ENCODE data around the gene NOSTRIN.
"Not testable (repeated sequence)": the region's sequence is repeated elsewhere in the genome, so short reads cannot be mapped to it uniquely, and the experiment has no call there.

Gene NOSTRIN

GRCh38 chr2:168819829-168820489 is 17.5 kb downstream of the NOSTRIN start:
- peak; percentile 69 for DNase-seq

GRCh38 chr2:168821577-168821976 is 19.1 kb downstream of the NOSTRIN start:
- no peak for DNase-seq

GRCh38 chr2:168821992-168822391 is 19.6 kb downstream of the NOSTRIN start:
- DNase-seq: no peak

- no peak for DNase-seq
These were observed 22.7 kb downstream of the NOSTRIN start for GRCh38 chr2:168825126-168825525.

GRCh38 chr2:168830958-168831357 is 28.5 kb downstream of the NOSTRIN start:
- DNase-seq: no peak

- no peak for DNase-seq
These were observed 29.2 kb downstream of the NOSTRIN start for GRCh38 chr2:168831662-168832061.

- no peak for DNase-seq
These were observed 33.5 kb downstream of the NOSTRIN start for GRCh38 chr2:168835969-168836368.

GRCh38 chr2:168841445-168841844 is 39.0 kb downstream of the NOSTRIN start:
- no peak for DNase-seq

GRCh38 chr2:168843253-168843652 is 40.8 kb downstream of the NOSTRIN start:
- DNase-seq: no peak

- DNase-seq: no peak
These were observed 45.8 kb downstream of the NOSTRIN start for GRCh38 chr2:168848225-168848624.

GRCh38 chr2:168849610-168850009 is 47.2 kb downstream of the NOSTRIN start:
- no peak for DNase-seq

GRCh38 chr2:168850846-168851245 is 48.4 kb downstream of the NOSTRIN start:
- DNase-seq: no peak

GRCh38 chr2:168851674-168852320 is 49.4 kb downstream of the NOSTRIN start:
- no peak for DNase-seq

GRCh38 chr2:168852481-168852880 is 50.0 kb downstream of the NOSTRIN start:
- no peak for DNase-seq

GRCh38 chr2:168853471-168853870 is 51.0 kb downstream of the NOSTRIN start:
- DNase-seq: no peak

GRCh38 chr2:168854651-168855050 is 52.2 kb downstream of the NOSTRIN start:
- DNase-seq: no peak

GRCh38 chr2:168855601-168856000 is 53.2 kb downstream of the NOSTRIN start:
- DNase-seq: no peak

- no peak for DNase-seq
These were observed 55.7 kb downstream of the NOSTRIN start for GRCh38 chr2:168858146-168858545.

GRCh38 chr2:168867164-168867563 is 64.7 kb downstream of the NOSTRIN start:
- not testable (repeated sequence) for DNase-seq

GRCh38 chr2:168870369-168870768 is 67.9 kb downstream of the NOSTRIN start:
- not testable (repeated sequence) for DNase-seq

GRCh38 chr2:168870824-168871223 is 68.4 kb downstream of the NOSTRIN start:
- DNase-seq: not testable (repeated sequence)

GRCh38 chr2:168874368-168875054 is 72.1 kb downstream of the NOSTRIN start:
- no peak for DNase-seq

- not testable (repeated sequence) for DNase-seq
These were observed 79.7 kb downstream of the NOSTRIN start for GRCh38 chr2:168882163-168882562.

GRCh38 chr2:168884975-168885374 is 82.5 kb downstream of the NOSTRIN start:
- no peak for DNase-seq
